ENCODE results near the gene TNFRSF4.

DNA sequence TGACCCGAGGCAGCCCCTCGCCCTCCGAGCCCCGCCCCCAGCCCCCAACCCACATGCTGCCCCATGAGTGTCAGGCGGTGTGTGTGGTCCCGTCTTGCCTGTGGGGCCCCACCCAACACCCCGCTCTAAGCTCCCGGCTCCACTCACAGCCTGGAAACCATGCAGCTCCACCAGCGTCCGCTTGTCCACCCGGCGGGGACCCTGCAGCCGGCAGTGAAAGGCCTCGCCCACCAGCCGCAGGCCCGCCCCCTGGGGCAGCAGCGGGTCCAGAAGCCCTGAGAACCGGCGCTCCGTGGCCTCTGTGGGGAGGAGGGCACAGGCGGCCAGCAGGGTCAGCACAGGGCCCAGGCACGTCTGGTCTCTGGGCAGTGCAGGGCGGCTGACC lies 29.8 kb upstream of the TNFRSF4 start:
- TF ChIP-seq, protein P1, sequence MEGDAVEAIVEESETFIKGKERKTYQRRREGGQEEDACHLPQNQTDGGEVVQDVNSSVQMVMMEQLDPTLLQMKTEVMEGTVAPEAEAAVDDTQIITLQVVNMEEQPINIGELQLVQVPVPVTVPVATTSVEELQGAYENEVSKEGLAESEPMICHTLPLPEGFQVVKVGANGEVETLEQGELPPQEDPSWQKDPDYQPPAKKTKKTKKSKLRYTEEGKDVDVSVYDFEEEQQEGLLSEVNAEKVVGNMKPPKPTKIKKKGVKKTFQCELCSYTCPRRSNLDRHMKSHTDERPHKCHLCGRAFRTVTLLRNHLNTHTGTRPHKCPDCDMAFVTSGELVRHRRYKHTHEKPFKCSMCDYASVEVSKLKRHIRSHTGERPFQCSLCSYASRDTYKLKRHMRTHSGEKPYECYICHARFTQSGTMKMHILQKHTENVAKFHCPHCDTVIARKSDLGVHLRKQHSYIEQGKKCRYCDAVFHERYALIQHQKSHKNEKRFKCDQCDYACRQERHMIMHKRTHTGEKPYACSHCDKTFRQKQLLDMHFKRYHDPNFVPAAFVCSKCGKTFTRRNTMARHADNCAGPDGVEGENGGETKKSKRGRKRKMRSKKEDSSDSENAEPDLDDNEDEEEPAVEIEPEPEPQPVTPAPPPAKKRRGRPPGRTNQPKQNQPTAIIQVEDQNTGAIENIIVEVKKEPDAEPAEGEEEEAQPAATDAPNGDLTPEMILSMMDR (IDR thresholded peaks at IDR 0.05): no peak
- no peak for TF ChIP-seq EP300 (IDR thresholded peaks at IDR 0.05)

Data from tibial nerve (tissue), 4 donors.